HG03457 (cell line): ENCODE measurements around the gene USP35.

Experiments
- ATAC-seq: cut with Tn5 transposase; IDR thresholded peaks from one replicate; pipeline ENCODE4 v1.9.1; 2021; ENCODE audit warnings: moderate number of reproducible peaks; ENCODE audit not compliant: unreplicated experiment

Gene USP35

GRCh38 chr11:78261367-78261766 lies 72.6 kb downstream of the USP35 start:
- ATAC-seq, result no peak

GRCh38 chr11:78261828-78262227 lies 73.1 kb downstream of the USP35 start:
- no peak for ATAC-seq

GRCh38 chr11:78262238-78262637 lies 73.5 kb downstream of the USP35 start:
- no peak for ATAC-seq

- no peak for ATAC-seq
Measured at GRCh38 chr11:78262691-78263090, 74.0 kb downstream of the USP35 start.
